Body of pancreas (tissue), 4 donors: ENCODE data around the gene PCIF1. TPM values are rescaled to one million over a fixed set of nuclear protein-coding genes. Genes with fewer than 3 reads are reported as not detected.

ENCODE experiments used
- ATAC-seq: fragments of 150-250 bp; one replicate; pipeline ENCODE4 v1.9.1; 2016
- DNase-seq, 4 donors: peaks; one replicate each; pipeline ENCODE4 v3.0.0-alpha.2; 2019
- H3K27ac ChIP-seq, 4 donors: fragments of 200-600 bp; sonication (generic); 1 replicate in 3 of 4; 2 replicates in 1 of 4; pipeline versions ENCODE4 v1.5.1 to v1.6.1; 2016 to 2019; ENCODE audit warnings: mild to moderate bottlenecking in 1 of 4, mixed read lengths in 1 of 4, moderate library complexity in 1 of 4
- H3K27me3 ChIP-seq, 2 donors: fragments of 200-600 bp; sonication (generic); one replicate each; pipeline ENCODE4 v1.6.0; 2016; ENCODE audit warnings: mild to moderate bottlenecking in 1 of 2
- H3K36me3 ChIP-seq, 2 donors: fragments of 200-600 bp; sonication (generic); replicated peaks in 1 of 2; 2 replicates each; pipeline ENCODE4 v1.5.1; 2016; ENCODE audit warnings: low read depth in 2 of 2; ENCODE audit not compliant: insufficient read depth in 1 of 2
- H3K4me1 ChIP-seq: fragments of 200-600 bp; sonication (generic); one replicate; pipeline ENCODE4 v1.6.0; 2016
- H3K4me3 ChIP-seq, 2 donors: fragments of 200-600 bp; sonication (generic); 1 replicate in 1 of 2; 2 replicates in 1 of 2; pipeline ENCODE4 v1.5.1; 2016 to 2019
- H3K9me3 ChIP-seq, 3 donors: fragments of 200-600 bp; sonication (generic); 1 replicate in 2 of 3; 2 replicates in 1 of 3; pipeline ENCODE4 v1.5.1; 2016
- POLR2A ChIP-seq, 3 donors: fragments of 450-650 bp; IDR thresholded peaks; one replicate each; pipeline ENCODE4 v1.6.1; 2016; ENCODE audit warnings: antibody characterized with exemption in 3 of 3, mild to moderate bottlenecking in 2 of 3
- WGBS, 2 donors: methylation state at CpG; one replicate each; pipeline ENCODE4 v1.1.5; 2017; 5-methylcytosine and 5-hydroxymethylcytosine counted together
- intact Hi-C: fragments of 100-400 bp; cut with DNase I; formaldehyde crosslinking; loops from one replicate; pipeline ENCODE4 v1.15.1; 2023
- total RNA-seq, 2 donors: library from RNA; depleted of rRNA; stranded (reverse); fragments of >200 nt; gene quantifications; one replicate each; pipeline ENCODE4 v1.1.0, GENCODE V29; 2016
- TF ChIP-seq, protein P1 (sequence below), 7 experiments: fragments of 450-650 bp in 4 of 7; fragments of 200-600 bp in 3 of 7; sonication (generic) in 3 of 7; IDR thresholded peaks; one replicate each; pipeline ENCODE4 v1.5.1; 2016 to 2019; ENCODE audit warnings: antibody characterized with exemption in 7 of 7

Gene PCIF1
- total RNA-seq, 2 donors from 2014 or later = 20.2 to 28.7 TPM

DNA sequence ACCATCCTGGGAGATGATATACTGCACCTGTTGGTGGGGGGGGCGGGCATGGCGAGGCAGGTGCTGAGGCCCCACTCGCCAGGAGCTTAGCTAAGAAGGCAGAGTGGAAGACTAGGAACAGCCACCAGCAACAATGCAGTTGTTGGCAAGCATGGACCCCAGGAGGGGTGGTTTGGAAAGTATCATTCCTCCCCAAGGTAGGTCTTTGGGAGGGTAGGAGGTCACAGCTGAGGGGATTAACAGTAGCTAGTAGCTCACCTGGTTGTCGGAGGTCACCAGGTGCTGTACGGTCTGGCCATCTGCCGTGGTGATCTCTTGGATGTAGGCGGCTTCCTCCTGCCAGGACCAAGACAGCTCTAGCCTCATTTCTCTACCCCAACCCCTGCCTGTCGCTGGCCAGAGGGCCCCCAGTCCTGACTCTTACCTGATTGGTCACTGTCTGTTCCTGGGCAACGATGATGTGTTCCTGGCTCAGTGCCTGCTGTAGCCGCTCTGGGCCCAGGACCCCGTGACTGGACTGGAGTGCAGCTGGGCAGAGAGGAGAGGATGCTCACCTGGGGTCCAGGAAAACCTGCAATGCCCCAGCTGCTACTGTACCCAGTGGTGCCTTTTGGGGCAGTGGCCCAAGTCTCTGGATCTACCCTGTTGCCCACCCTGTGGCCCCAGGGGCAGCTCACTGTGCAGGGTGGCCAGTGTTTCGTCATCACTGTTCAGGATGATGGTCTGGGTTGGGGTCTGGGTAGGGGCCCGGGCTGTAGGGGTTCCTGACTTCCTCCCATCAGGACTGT, 15.3 kb downstream of the PCIF1 start:
- H3K27ac ChIP-seq = no peak overlapping the region
- no peaks in the 10 kb centered on the region for H3K27me3 ChIP-seq
- H3K4me1 ChIP-seq = peaks cover 25% of the 10 kb centered on the region
- DNase-seq (no peak), ATAC-seq (no peak)
- TF ChIP-seq POLR2A (IDR thresholded peaks at IDR 0.05) = no peak
- TF ChIP-seq, protein P1, sequence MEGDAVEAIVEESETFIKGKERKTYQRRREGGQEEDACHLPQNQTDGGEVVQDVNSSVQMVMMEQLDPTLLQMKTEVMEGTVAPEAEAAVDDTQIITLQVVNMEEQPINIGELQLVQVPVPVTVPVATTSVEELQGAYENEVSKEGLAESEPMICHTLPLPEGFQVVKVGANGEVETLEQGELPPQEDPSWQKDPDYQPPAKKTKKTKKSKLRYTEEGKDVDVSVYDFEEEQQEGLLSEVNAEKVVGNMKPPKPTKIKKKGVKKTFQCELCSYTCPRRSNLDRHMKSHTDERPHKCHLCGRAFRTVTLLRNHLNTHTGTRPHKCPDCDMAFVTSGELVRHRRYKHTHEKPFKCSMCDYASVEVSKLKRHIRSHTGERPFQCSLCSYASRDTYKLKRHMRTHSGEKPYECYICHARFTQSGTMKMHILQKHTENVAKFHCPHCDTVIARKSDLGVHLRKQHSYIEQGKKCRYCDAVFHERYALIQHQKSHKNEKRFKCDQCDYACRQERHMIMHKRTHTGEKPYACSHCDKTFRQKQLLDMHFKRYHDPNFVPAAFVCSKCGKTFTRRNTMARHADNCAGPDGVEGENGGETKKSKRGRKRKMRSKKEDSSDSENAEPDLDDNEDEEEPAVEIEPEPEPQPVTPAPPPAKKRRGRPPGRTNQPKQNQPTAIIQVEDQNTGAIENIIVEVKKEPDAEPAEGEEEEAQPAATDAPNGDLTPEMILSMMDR (IDR thresholded peaks at IDR 0.05) = no peak
- WGBS, 2 donors = 80 to 81% methylated on average over 9 to 13 of the region's 13 CpGs
- H3K4me3 ChIP-seq = no peak overlapping the region
- no peaks in the 10 kb centered on the region for H3K9me3 ChIP-seq
- peaks cover 12 to 27% of the 10 kb centered on the region in 2 donors for H3K36me3 ChIP-seq
- intact Hi-C loops = no loop called here

DNA sequence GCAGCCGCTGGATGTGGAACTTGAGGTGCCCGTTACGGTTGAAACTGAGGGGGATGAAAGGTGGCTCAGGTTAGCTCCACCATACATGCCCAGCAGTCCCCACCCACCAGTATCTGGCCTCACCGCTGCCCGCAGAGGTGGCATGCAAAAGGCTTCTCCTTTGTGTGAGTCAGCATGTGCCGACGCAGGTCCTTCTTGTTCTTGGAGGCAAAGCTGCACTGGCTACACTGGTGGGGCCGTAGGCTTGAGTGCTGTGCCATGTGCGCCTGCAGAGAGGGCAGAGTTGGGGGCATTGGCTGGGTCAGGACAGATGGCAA, 15.8 kb downstream of the PCIF1 start:
- Histone ChIP-seq H3K9me3 (no peaks in the 10 kb centered on the region), H3K27me3 (no peaks in the 10 kb centered on the region), H3K4me1 (peaks cover 20% of the 10 kb centered on the region), H3K27ac (no peak overlapping the region), H3K4me3 (no peak overlapping the region), H3K36me3 (peaks cover 12 to 27% of the 10 kb centered on the region in 2 donors)
- ATAC-seq (no peak), DNase-seq (no peak)
- WGBS, 2 donors = 86 to 92% methylated on average over 9 of the region's 9 CpGs
- TF ChIP-seq, protein P1 (IDR thresholded peaks at IDR 0.05) = no peak
- TF ChIP-seq POLR2A (IDR thresholded peaks at IDR 0.05) = no peak
- intact Hi-C loops = no loop called here

DNA sequence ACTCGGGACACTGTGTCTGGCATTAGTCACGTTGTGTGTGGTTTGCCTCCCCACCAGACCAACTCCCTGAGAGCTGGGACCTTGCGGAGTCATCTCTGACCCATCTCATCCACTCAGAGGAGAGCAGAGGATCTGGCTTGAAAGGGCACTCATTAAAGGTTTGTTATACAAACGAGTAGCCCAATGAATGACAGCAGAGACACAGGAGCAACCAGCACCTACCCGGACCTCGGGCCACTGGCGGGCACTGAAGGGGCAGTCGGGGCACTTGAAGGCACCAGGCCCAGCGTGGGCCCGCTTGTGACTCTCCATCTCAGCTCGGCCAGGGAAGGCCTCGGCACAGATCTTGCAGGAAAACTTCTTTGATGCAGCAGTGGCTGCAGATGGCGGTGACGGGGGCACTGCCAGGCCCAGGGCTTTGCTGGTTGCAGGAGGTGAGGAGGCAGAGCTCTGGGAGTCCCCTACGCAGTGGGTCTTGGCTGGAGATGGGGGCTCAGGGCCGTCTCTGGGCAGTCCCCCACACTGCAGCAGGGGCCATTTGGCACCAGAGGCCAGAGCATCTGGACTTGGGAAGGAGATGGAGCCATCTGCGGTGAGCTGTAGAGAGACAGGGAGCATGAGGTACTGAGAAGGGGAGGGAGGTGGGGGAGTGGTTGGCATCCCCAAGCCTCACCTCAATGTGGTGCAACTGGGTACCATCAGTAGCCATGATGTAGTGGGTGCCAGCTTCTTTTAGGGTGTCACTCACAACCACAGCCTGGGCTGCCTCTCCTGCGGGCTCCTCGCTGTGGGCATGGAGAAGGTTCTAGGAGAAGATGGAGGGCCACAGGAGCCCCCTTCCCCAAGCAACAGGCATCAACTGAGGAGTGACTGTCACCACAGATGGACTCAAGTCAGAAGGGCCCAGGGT, 17.7 kb downstream of the PCIF1 start:
- Histone ChIP-seq H3K9me3 (no peaks in the 10 kb centered on the region), H3K36me3 (peaks cover 12 to 30% of the 10 kb centered on the region in 2 donors), H3K4me1 (peaks cover under 1% of the 10 kb centered on the region), H3K27ac (no peak overlapping the region), H3K27me3 (no peaks in the 10 kb centered on the region), H3K4me3 (no peak overlapping the region)
- ATAC-seq (no peak), DNase-seq (no peak)
- intact Hi-C loops = no loop called here
- 82 to 89% methylated on average over 15 to 19 of the region's 19 CpGs for WGBS, 2 donors
- TF ChIP-seq, protein P1 (IDR thresholded peaks at IDR 0.05) = no peak
- no peak for TF ChIP-seq POLR2A (IDR thresholded peaks at IDR 0.05)

DNA sequence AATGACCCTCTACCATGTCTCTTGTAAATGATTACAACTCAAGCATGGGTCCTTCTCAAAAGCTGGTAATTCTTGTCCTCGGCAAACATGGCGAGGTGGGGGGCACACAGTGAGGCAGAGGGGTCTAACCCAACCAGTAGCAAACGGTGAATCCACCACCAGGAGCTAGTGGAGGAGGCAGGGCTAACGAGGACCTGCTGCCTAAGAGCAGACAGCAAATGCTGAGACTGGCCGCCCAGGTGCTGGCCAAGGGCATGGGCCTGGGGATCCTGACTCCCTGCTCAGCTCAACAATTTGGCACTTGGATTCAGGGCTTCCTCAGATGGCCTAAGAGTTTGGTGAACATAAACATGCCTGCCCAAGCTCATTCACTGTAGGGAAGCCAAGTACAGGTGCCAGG, 18.4 kb downstream of the PCIF1 start:
- no peak for ATAC-seq
- WGBS, 2 donors = 87 to 96% methylated on average over 3 to 5 of the region's 5 CpGs

More for the DNA sequence above, 18.4 kb downstream of the PCIF1 start:
- intact Hi-C loops = no loop called here
- no peaks in the 10 kb centered on the region for H3K4me1 ChIP-seq
- TF ChIP-seq, protein P1 (IDR thresholded peaks at IDR 0.05) = no peak
- TF ChIP-seq POLR2A (IDR thresholded peaks at IDR 0.05) = no peak
- H3K36me3 ChIP-seq = peaks cover 12 to 35% of the 10 kb centered on the region in 2 donors
- no peak overlapping the region for H3K4me3 ChIP-seq
- no peaks in the 10 kb centered on the region for H3K27me3 ChIP-seq
- no peak overlapping the region for H3K27ac ChIP-seq
- no peak for DNase-seq
- H3K9me3 ChIP-seq = no peaks in the 10 kb centered on the region
